Upper lobe of left lung (tissue), 4 donors: ENCODE results near the gene EMC1.

ENCODE experiments used
- EP300 ChIP-seq, 4 donors: sonication (generic); formaldehyde crosslinking; IDR thresholded peaks; one replicate each; pipeline ENCODE4 v1.5.1; 2017; ENCODE audit warnings: antibody characterized with exemption in 4 of 4, control low read depth in 2 of 4
- POLR2A ChIP-seq, 4 donors: fragments of 450-650 bp; IDR thresholded peaks; one replicate each; pipeline ENCODE4 v1.5.1; 2016 to 2017; ENCODE audit warnings: antibody characterized with exemption in 4 of 4, mild to moderate bottlenecking in 2 of 4
- POLR2AphosphoS5 ChIP-seq, 2 donors: sonication (generic); formaldehyde crosslinking; IDR thresholded peaks; one replicate each; pipeline ENCODE4 v1.5.1; 2017; ENCODE audit warnings: antibody characterized with exemption in 2 of 2
- TF ChIP-seq, protein P1 (sequence below), 6 experiments: fragments of 450-650 bp in 4 of 6; fragments of 200-600 bp in 2 of 6; sonication (generic) in 2 of 6; IDR thresholded peaks; one replicate each; pipeline ENCODE4 v1.5.1; 2016 to 2019; ENCODE audit warnings: antibody characterized with exemption in 6 of 6

- TF ChIP-seq POLR2A (IDR thresholded peaks at IDR 0.05) (no peak), POLR2AphosphoS5 (IDR thresholded peaks at IDR 0.05) (no peak), EP300 (IDR thresholded peaks at IDR 0.05) (no peak)
- TF ChIP-seq, protein P1, sequence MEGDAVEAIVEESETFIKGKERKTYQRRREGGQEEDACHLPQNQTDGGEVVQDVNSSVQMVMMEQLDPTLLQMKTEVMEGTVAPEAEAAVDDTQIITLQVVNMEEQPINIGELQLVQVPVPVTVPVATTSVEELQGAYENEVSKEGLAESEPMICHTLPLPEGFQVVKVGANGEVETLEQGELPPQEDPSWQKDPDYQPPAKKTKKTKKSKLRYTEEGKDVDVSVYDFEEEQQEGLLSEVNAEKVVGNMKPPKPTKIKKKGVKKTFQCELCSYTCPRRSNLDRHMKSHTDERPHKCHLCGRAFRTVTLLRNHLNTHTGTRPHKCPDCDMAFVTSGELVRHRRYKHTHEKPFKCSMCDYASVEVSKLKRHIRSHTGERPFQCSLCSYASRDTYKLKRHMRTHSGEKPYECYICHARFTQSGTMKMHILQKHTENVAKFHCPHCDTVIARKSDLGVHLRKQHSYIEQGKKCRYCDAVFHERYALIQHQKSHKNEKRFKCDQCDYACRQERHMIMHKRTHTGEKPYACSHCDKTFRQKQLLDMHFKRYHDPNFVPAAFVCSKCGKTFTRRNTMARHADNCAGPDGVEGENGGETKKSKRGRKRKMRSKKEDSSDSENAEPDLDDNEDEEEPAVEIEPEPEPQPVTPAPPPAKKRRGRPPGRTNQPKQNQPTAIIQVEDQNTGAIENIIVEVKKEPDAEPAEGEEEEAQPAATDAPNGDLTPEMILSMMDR (IDR thresholded peaks at IDR 0.05) = no peak
These were observed 3.1 kb upstream of the EMC1 start for GRCh38 chr1:19254416-19254815.
